Panc1 (cell line): ENCODE data around the gene CST11. TPM values are rescaled to one million over a fixed set of nuclear protein-coding genes. Genes with fewer than 3 reads are reported as not detected.

Experiments used
- ATAC-seq: fragments of 200-7000 bp; cut with Tn5 transposase; 2 replicates; pipeline ENCODE4 v1.9.1; 2020; ENCODE audit warnings: mild to moderate bottlenecking, moderate library complexity
- BruUV-seq: library from RNA; stranded (reverse); fragments of 400-500 nt; replicated peaks from 2 replicates; lab custom pipeline; 2021; lab: Mats Ljungman, UMichigan
- CTCF ChIA-PET: fragments of 300-600 bp; sonication (Branson Sonifier 250); formaldehyde crosslinking; loops from one replicate; lab custom pipeline; 2022; ENCODE audit warnings: antibody characterized with exemption; lab: Charles Lee
- POLR2A ChIA-PET: fragments of 300-600 bp; sonication (Branson Sonifier 250); formaldehyde crosslinking; loops from one replicate; lab custom pipeline; 2022; ENCODE audit warnings: antibody characterized with exemption; lab: Charles Lee
- DNase-seq: peaks from one replicate; pipeline ENCODE4 v3.0.0-alpha.2; 2010; ENCODE audit warnings: low read depth, low spot score
- H3K27ac ChIP-seq: 2 replicates; pipeline ENCODE4 v1.5.1; 2011; ENCODE audit warnings: mild to moderate bottlenecking, low read length, inconsistent platforms
- H3K27me3 ChIP-seq: fragments of 200-500 bp; sonication (Bioruptor generic); 2 replicates; pipeline ENCODE4 v1.6.0; 2014; ENCODE audit warnings: low read length, inconsistent platforms; ENCODE audit not compliant: control insufficient read depth, insufficient read depth
- H3K36me3 ChIP-seq: fragments of 200-500 bp; sonication (Bioruptor generic); 2 replicates; pipeline ENCODE4 v1.5.1; 2014; ENCODE audit warnings: inconsistent platforms, mild to moderate bottlenecking, low read length, moderate library complexity; ENCODE audit not compliant: control insufficient read depth, insufficient read depth
- H3K4me1 ChIP-seq: 2 replicates; pipeline ENCODE4 v1.5.1; 2011; ENCODE audit warnings: inconsistent platforms, mild to moderate bottlenecking, low read length, moderate library complexity; ENCODE audit not compliant: control insufficient read depth, insufficient read depth
- H3K4me3 ChIP-seq, 2 experiments: 2 replicates each; pipeline ENCODE4 v1.5.1; 2011 to 2012; ENCODE audit warnings: low read depth in 2 of 2, low read length in 2 of 2, mild to moderate bottlenecking in 2 of 2, inconsistent platforms in 1 of 2, moderate library complexity in 1 of 2
- H3K9me3 ChIP-seq: fragments of 200-500 bp; sonication (Bioruptor generic); 2 replicates; pipeline ENCODE4 v1.5.1; 2014; ENCODE audit warnings: low read depth, mild to moderate bottlenecking, inconsistent platforms, low read length, moderate library complexity; ENCODE audit not compliant: control insufficient read depth, insufficient read depth
- POLR2AphosphoS5 ChIP-seq: IDR thresholded peaks from 2 replicates; pipeline ENCODE4 v1.6.1; 2012; ENCODE audit warnings: mild to moderate bottlenecking, low read depth, low read length, moderate library complexity
- SIN3A ChIP-seq: IDR thresholded peaks from 2 replicates; pipeline ENCODE4 v1.6.1; 2012; ENCODE audit warnings: low read depth, mild to moderate bottlenecking, low read length, moderate library complexity, borderline replicate concordance; ENCODE audit not compliant: insufficient read depth
- TCF7L2 ChIP-seq: IDR thresholded peaks from 2 replicates; pipeline ENCODE4 v1.6.1; 2011; ENCODE audit warnings: mild to moderate bottlenecking, low read depth, low read length, inconsistent platforms
- in situ Hi-C: cut with HindIII; loops from 2 replicates; pipeline ENCODE4 v1.10.0; 2016; ENCODE audit warnings: low sequenced_read_pairs, low pct_unique_long_range_greater_than_20kb
- intact Hi-C: fragments of 100-400 bp; cut with micrococcal nuclease; formaldehyde crosslinking; loops from one replicate; pipeline ENCODE4 v1.10.0; 2022; ENCODE audit not compliant: unreplicated experiment
- total RNA-seq: library from RNA; stranded (reverse); gene quantifications from one replicate; pipeline ENCODE4 v1.2.1, GENCODE V29; 2021; ENCODE audit not compliant: unreplicated experiment
- TF ChIP-seq, protein P1 (sequence below), 2 experiments: IDR thresholded peaks; 2 replicates each; pipeline ENCODE4 v1.6.1; 2011 to 2012; ENCODE audit warnings: low read depth in 2 of 2, control low read depth in 1 of 2, low read length in 1 of 2, mild to moderate bottlenecking in 1 of 2, moderate library complexity in 1 of 2; ENCODE audit not compliant: insufficient read depth in 1 of 2
- TF ChIP-seq, protein P2 (sequence below): fragments of 450-650 bp; IDR thresholded peaks from 2 replicates; pipeline ENCODE4 v1.5.1; 2017; ENCODE audit warnings: mild to moderate bottlenecking

Gene CST11
- total RNA-seq, 1 experiment from 2014 or later: not detected

- Histone ChIP-seq H3K4me3 (no peak overlapping the region), H3K36me3 (no peaks in the 10 kb centered on the region), H3K27me3 (no peaks in the 10 kb centered on the region), H3K4me1 (no peaks in the 10 kb centered on the region), H3K27ac (no peak overlapping the region), H3K9me3 (no peaks in the 10 kb centered on the region)
- TF ChIP-seq SIN3A: no peak
- TF ChIP-seq TCF7L2: no peak
- TF ChIP-seq, protein P1, sequence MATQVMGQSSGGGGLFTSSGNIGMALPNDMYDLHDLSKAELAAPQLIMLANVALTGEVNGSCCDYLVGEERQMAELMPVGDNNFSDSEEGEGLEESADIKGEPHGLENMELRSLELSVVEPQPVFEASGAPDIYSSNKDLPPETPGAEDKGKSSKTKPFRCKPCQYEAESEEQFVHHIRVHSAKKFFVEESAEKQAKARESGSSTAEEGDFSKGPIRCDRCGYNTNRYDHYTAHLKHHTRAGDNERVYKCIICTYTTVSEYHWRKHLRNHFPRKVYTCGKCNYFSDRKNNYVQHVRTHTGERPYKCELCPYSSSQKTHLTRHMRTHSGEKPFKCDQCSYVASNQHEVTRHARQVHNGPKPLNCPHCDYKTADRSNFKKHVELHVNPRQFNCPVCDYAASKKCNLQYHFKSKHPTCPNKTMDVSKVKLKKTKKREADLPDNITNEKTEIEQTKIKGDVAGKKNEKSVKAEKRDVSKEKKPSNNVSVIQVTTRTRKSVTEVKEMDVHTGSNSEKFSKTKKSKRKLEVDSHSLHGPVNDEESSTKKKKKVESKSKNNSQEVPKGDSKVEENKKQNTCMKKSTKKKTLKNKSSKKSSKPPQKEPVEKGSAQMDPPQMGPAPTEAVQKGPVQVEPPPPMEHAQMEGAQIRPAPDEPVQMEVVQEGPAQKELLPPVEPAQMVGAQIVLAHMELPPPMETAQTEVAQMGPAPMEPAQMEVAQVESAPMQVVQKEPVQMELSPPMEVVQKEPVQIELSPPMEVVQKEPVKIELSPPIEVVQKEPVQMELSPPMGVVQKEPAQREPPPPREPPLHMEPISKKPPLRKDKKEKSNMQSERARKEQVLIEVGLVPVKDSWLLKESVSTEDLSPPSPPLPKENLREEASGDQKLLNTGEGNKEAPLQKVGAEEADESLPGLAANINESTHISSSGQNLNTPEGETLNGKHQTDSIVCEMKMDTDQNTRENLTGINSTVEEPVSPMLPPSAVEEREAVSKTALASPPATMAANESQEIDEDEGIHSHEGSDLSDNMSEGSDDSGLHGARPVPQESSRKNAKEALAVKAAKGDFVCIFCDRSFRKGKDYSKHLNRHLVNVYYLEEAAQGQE (IDR thresholded peaks at IDR 0.05; ENCODE audit: insufficient read depth in 1 of 2, low read depth in 2 of 2, low read length in 1 of 2): no peak
- TF ChIP-seq POLR2AphosphoS5: no peak
- TF ChIP-seq, protein P2, sequence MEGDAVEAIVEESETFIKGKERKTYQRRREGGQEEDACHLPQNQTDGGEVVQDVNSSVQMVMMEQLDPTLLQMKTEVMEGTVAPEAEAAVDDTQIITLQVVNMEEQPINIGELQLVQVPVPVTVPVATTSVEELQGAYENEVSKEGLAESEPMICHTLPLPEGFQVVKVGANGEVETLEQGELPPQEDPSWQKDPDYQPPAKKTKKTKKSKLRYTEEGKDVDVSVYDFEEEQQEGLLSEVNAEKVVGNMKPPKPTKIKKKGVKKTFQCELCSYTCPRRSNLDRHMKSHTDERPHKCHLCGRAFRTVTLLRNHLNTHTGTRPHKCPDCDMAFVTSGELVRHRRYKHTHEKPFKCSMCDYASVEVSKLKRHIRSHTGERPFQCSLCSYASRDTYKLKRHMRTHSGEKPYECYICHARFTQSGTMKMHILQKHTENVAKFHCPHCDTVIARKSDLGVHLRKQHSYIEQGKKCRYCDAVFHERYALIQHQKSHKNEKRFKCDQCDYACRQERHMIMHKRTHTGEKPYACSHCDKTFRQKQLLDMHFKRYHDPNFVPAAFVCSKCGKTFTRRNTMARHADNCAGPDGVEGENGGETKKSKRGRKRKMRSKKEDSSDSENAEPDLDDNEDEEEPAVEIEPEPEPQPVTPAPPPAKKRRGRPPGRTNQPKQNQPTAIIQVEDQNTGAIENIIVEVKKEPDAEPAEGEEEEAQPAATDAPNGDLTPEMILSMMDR: no peak
- intact Hi-C loops: no loop called here
- POLR2A ChIA-PET: no interaction called here
- ATAC-seq: no peak
- in situ Hi-C loops: no loop called here
- CTCF ChIA-PET: no interaction called here
- DNase-seq: no peak
- no TSS peak for BruUV-seq
These were observed 51.6 kb downstream of the CST11 start for GRCh38 chr20:23401051-23401450.

Other genes starting within 250 kb of the CST11 start
- 31.3 TPM for gene NXT1, start 102.1 kb downstream of the CST11 start, total RNA-seq
- 18.0 TPM for gene GZF1, start 90.7 kb downstream of the CST11 start, total RNA-seq
- 5.8 TPM for gene NAPB, start 31.4 kb downstream of the CST11 start, total RNA-seq
- not detected for gene CSTL1, start 13.2 kb downstream of the CST11 start, total RNA-seq
- gene CST8, start 38.2 kb upstream of the CST11 start, total RNA-seq: not detected
- gene CST9L, start 115.6 kb upstream of the CST11 start, total RNA-seq: not detected
- not detected for gene CST9, start 153.0 kb upstream of the CST11 start, total RNA-seq
- gene CST3, start 185.1 kb upstream of the CST11 start, total RNA-seq: 158 TPM
- gene CST4, start 236.2 kb upstream of the CST11 start, total RNA-seq: not detected